K562 (cell line): ENCODE results near the gene AP1S3. TPM values are rescaled to one million over a fixed set of nuclear protein-coding genes. Genes with fewer than 3 reads are reported as not detected.

Experiments
- ATAC-seq: fragments of 200-7000 bp; cut with Tn5 transposase; 3 replicates; pipeline ENCODE4 v1.9.1; 2020; ENCODE audit warnings: moderate library complexity
- BruUV-seq: library from RNA; stranded (reverse); fragments of 400-500 nt; replicated peaks from 2 replicates; lab custom pipeline; 2021; lab: Mats Ljungman, UMichigan
- CTCF ChIA-PET: fragments of 300-600 bp; formaldehyde crosslinking; extraction: SDS; loops from one replicate; lab custom pipeline; 2021; ENCODE audit warnings: low intra/inter-chr PET ratio; lab: Yijun Ruan, JAX
- POLR2A ChIA-PET: fragments of 300-600, 350-650 bp; sonication (Branson Sonifier 250); formaldehyde crosslinking; extraction: SDS; loops from one replicate; lab custom pipeline; 2021; ENCODE audit warnings: antibody characterized with exemption, inconsistent platforms; lab: Yijun Ruan, JAX
- DNase-seq, 4 experiments: peaks; one replicate each; pipeline versions ENCODE4 v3.0.0 to v3.0.0-alpha.2; 2011 to 2018; ENCODE audit warnings: low spot score in 3 of 4, mixed read lengths in 3 of 4; ENCODE audit errors: extremely low read depth in 1 of 4
- FAIRE-seq: peaks from 2 replicates; lab custom pipeline; 2011; peaks lifted over from hg19 to GRCh38; lab: Jason Lieb, UNC
- H2AFZ ChIP-seq: 2 replicates; pipeline ENCODE4 v1.6.0; 2011; ENCODE audit warnings: low read depth, low read length, control low read depth, inconsistent platforms
- H3K27ac ChIP-seq: fragments of 200-600 bp; 3 replicates; pipeline ENCODE4 v1.8.0; 2011; ENCODE audit warnings: low read depth, mild to moderate bottlenecking, control low read depth, inconsistent platforms, low read length, moderate library complexity, mixed read lengths; ENCODE audit errors: extremely low read depth
- H3K27me3 ChIP-seq, 2 experiments: fragments of 300-600 bp in 1 of 2; 2 replicates in 1 of 2; 3 replicates in 1 of 2; pipeline versions ENCODE4 v1.6.0 to v1.8.0; 2011; ENCODE audit warnings: inconsistent platforms in 2 of 2, low read length in 2 of 2, mild to moderate bottlenecking in 1 of 2, mixed read lengths in 1 of 2, moderate library complexity in 1 of 2; ENCODE audit not compliant: control insufficient read depth in 2 of 2, insufficient read depth in 2 of 2
- H3K36me3 ChIP-seq: fragments of 300-600 bp; 3 replicates; pipeline ENCODE4 v1.8.0; 2011; ENCODE audit warnings: mild to moderate bottlenecking, low read length, inconsistent platforms; ENCODE audit not compliant: control insufficient read depth, insufficient read depth
- H3K4me1 ChIP-seq, 2 experiments: fragments of 200-600 bp in 1 of 2; replicated peaks in 1 of 2; 2 replicates in 1 of 2; 3 replicates in 1 of 2; pipeline versions ENCODE4 v1.5.1 to v1.8.0; 2011; ENCODE audit warnings: inconsistent platforms in 2 of 2, low read length in 2 of 2, mild to moderate bottlenecking in 1 of 2, mixed read lengths in 1 of 2, moderate library complexity in 1 of 2; ENCODE audit not compliant: control insufficient read depth in 2 of 2, insufficient read depth in 2 of 2
- H3K4me2 ChIP-seq: 2 replicates; pipeline ENCODE4 v1.6.1; 2011; ENCODE audit warnings: low read length, control low read depth, inconsistent platforms, mixed read lengths; ENCODE audit not compliant: insufficient read depth
- H3K4me3 ChIP-seq: fragments of 200-600 bp; sonication (generic), shearing (Covaris generic); 2 replicates; pipeline ENCODE4 v1.5.1; 2016; ENCODE audit warnings: control low read depth, inconsistent platforms
- H3K79me2 ChIP-seq: fragments of 200-600 bp; 3 replicates; pipeline ENCODE4 v1.8.0; 2011; ENCODE audit warnings: low read length, inconsistent platforms; ENCODE audit not compliant: control insufficient read depth, insufficient read depth
- H3K9ac ChIP-seq, 2 experiments: 2 replicates each; pipeline versions ENCODE4 v1.6.0 to v1.6.1; 2011; ENCODE audit warnings: low read depth in 2 of 2, low read length in 2 of 2, control low read depth in 1 of 2, inconsistent platforms in 1 of 2, mild to moderate bottlenecking in 1 of 2, mixed read lengths in 1 of 2; ENCODE audit not compliant: insufficient read depth in 1 of 2
- H3K9me1 ChIP-seq: one replicate; pipeline ENCODE4 v1.6.0; 2011; ENCODE audit warnings: inconsistent platforms, mild to moderate bottlenecking, low read length, moderate library complexity; ENCODE audit not compliant: control insufficient read depth, insufficient read depth
- H3K9me3 ChIP-seq: replicated peaks from 2 replicates; pipeline ENCODE4 v1.5.1; 2011; ENCODE audit warnings: low read depth, low read length, inconsistent platforms; ENCODE audit not compliant: control insufficient read depth, insufficient read depth
- H4K20me1 ChIP-seq: replicated peaks from 2 replicates; pipeline ENCODE4 v1.6.1; 2011; ENCODE audit warnings: low read length, inconsistent platforms, mixed read lengths; ENCODE audit not compliant: control insufficient read depth, insufficient read depth
- CAMTA2 ChIP-seq: fragments of 250-450 bp; sonication (Bioruptor Pico); conservative IDR thresholded peaks from 2 replicates; pipeline ENCODE4 v1.5.1; 2022
- CCNT2 ChIP-seq: IDR thresholded peaks from 2 replicates; pipeline ENCODE4 v1.6.1; 2011; ENCODE audit warnings: borderline replicate concordance, low read depth, mild to moderate bottlenecking, moderate library complexity, mixed read lengths, low read length; ENCODE audit not compliant: insufficient read length; ENCODE audit errors: extremely low read depth
- CREB3 ChIP-seq: fragments of 450-650 bp; conservative IDR thresholded peaks from 2 replicates; pipeline ENCODE4 v1.6.1; 2016; ENCODE audit warnings: missing genetic modification characterization, low read depth, mild to moderate bottlenecking, missing compliant biosample characterization, moderate library complexity
- DACH1 ChIP-seq: fragments of 450-650 bp; IDR thresholded peaks from 2 replicates; pipeline ENCODE4 v1.6.1; 2018; ENCODE audit not compliant: partially characterized antibody
- GATAD2B ChIP-seq: fragments of 450-650 bp; IDR thresholded peaks from 2 replicates; pipeline ENCODE4 v1.6.1; 2017; ENCODE audit warnings: mild to moderate bottlenecking, borderline replicate concordance
- HMGN3 ChIP-seq: IDR thresholded peaks from 2 replicates; pipeline ENCODE4 v1.6.1; 2011; ENCODE audit warnings: borderline replicate concordance, low read depth, mild to moderate bottlenecking, mixed read lengths, low read length; ENCODE audit not compliant: insufficient read length; ENCODE audit errors: extremely low read depth
- HNRNPK ChIP-seq: fragments of 200-400 bp; formaldehyde crosslinking; IDR thresholded peaks from one replicate; pipeline ENCODE4 v1.6.1; 2018; ENCODE audit warnings: mild to moderate bottlenecking, low read depth, low read length; ENCODE audit not compliant: poor library complexity, severe bottlenecking
- KLF16 ChIP-seq: IDR thresholded peaks from 2 replicates; pipeline ENCODE4 v1.6.1; 2016; ENCODE audit warnings: antibody characterized with exemption
- MECOM ChIP-seq: fragments of 250-450 bp; sonication (Bioruptor Pico); IDR thresholded peaks from 2 replicates; pipeline ENCODE4 v1.8.0; 2022; ENCODE audit warnings: inconsistent platforms
- OTX1 ChIP-seq: fragments of 450-650 bp; formaldehyde crosslinking; IDR thresholded peaks from 2 replicates; pipeline ENCODE4 v1.4.0; 2022; ENCODE audit warnings: mild to moderate bottlenecking
- RFX7 ChIP-seq: fragments of 250-450 bp; sonication (Bioruptor Pico); IDR thresholded peaks from 2 replicates; pipeline ENCODE4 v1.5.1; 2021; ENCODE audit warnings: mild to moderate bottlenecking
- SAFB ChIP-seq: fragments of 200-400 bp; formaldehyde crosslinking; IDR thresholded peaks from 2 replicates; pipeline ENCODE4 v1.6.1; 2017; ENCODE audit warnings: low read depth, low read length, borderline replicate concordance
- SMAD4 ChIP-seq: fragments of 250-450 bp; sonication (Bioruptor Pico); conservative IDR thresholded peaks from 2 replicates; pipeline ENCODE4 v1.8.0; 2021; ENCODE audit warnings: inconsistent platforms, mild to moderate bottlenecking, moderate library complexity
- SMARCA4 ChIP-seq: fragments of 450-650 bp; IDR thresholded peaks from 2 replicates; pipeline ENCODE4 v1.6.1; 2016
- ZNF764 ChIP-seq: fragments of 250-450 bp; sonication (Bioruptor Pico); IDR thresholded peaks from 2 replicates; pipeline ENCODE4 v1.4.0; 2020; ENCODE audit warnings: low read depth, mild to moderate bottlenecking, moderate library complexity
- WGBS: fragments of 100-300 bp; shearing (Covaris generic); methylation state at CpG from one replicate; pipeline ENCODE4 v1.1.6; 2016; ENCODE audit warnings: low coverage, mixed read lengths; ENCODE audit not compliant: insufficient coverage; ENCODE audit errors: missing lambda C conversion rate; 5-methylcytosine and 5-hydroxymethylcytosine counted together
- in situ Hi-C: fragments of 300-500 bp; cut with MboI; formaldehyde crosslinking; loops from 4 replicates; pipeline ENCODE4 v1.15.0; 2018; ENCODE audit warnings: inconsistent platforms, mixed read lengths
- intact Hi-C: fragments of 100-400 bp; cut with micrococcal nuclease; formaldehyde crosslinking; loops from 2 replicates; pipeline ENCODE4 v1.14.2; 2022
- polyA plus RNA-seq, 8 experiments: library from polyadenylated mRNA; depleted of rRNA in 4 of 8; stranded (reverse) in 5 of 8; unstranded in 3 of 8; fragments of >200 nt; fragmentation: Nextera tagmentation in 2 of 8; fragmentation: Illumina TruSeq in 1 of 8; extraction: Ambion mirVana in 2 of 8; extraction: Trizol in 1 of 8; gene quantifications; 2 replicates each; pipeline versions ENCODE4 v1.2.1 to v1.2.3, GENCODE V29; 2011 to 2014; ENCODE audit warnings: inconsistent platforms in 1 of 8, missing spikeins in 1 of 8
- total RNA-seq, 7 experiments: library from RNA; depleted of rRNA in 6 of 7; stranded (reverse); fragments of >200 nt in 6 of 7; fragmentation: Illumina TruSeq in 2 of 7; extraction: Trizol in 2 of 7; gene quantifications; 2 replicates each; pipeline versions ENCODE4 v1.2.1 to v1.2.3, GENCODE V29; 2011 to 2021; ENCODE audit warnings: low replicate concordance in 1 of 7

AP1S3 gene
- total and polyA plus RNA-seq, 9 of the 15 experiments (the other 6 are each of a cell fraction or from before 2014, with no cell fraction given) = 0.50 to 3.8 (median 2.1) TPM

GRCh38 chr2:223860809-223861738 is 23.7 kb upstream of the AP1S3 start:
- H3K27ac ChIP-seq = no peak overlapping the region
- TF ChIP-seq OTX1 (CRISPR knock-in tag) = no peak
- TF ChIP-seq HMGN3 = no peak
- TF ChIP-seq SMAD4 (CRISPR knock-in tag) = no peak
- POLR2A ChIA-PET = interaction anchor here (0.9 kb wide), 1 partner anchor 208 kb away, joined by 3 read pairs; no protein-coding TSS in a partner anchor
- FAIRE-seq (no peak), DNase-seq (no peak), ATAC-seq (no peak)
- H4K20me1 ChIP-seq = no peaks in the 10 kb centered on the region
- no TSS peak for BruUV-seq
- no peaks in the 10 kb centered on the region for H3K4me1 ChIP-seq
- H3K9ac ChIP-seq = no peak overlapping the region
- peaks cover 0 to 5% of the 10 kb centered on the region in 2 experiments; a peak in 1 of 5 replicates for H3K27me3 ChIP-seq
- H3K36me3 ChIP-seq = no peaks in the 10 kb centered on the region
- H2AFZ ChIP-seq = no peak overlapping the region
- H3K4me2 ChIP-seq = no peak overlapping the region
- intact Hi-C loops (no loop called here), in situ Hi-C loops (no loop called here)
- H3K9me1 ChIP-seq = no peaks in the 10 kb centered on the region
- CTCF ChIA-PET = interaction anchor here (0.6 kb wide), 1 partner anchor 101 kb away, joined by 4 read pairs; no protein-coding TSS in a partner anchor
- no peak overlapping the region for H3K4me3 ChIP-seq
- WGBS = 2% methylated on average over 5 of the region's 5 CpGs
- no peaks in the 10 kb centered on the region for H3K79me2 ChIP-seq
- H3K9me3 ChIP-seq = no peaks in the 10 kb centered on the region

- DNase-seq (no peak), FAIRE-seq (no peak), ATAC-seq (no peak)
- no peak overlapping the region for H3K4me2 ChIP-seq
- H2AFZ ChIP-seq = no peak overlapping the region
- no peak overlapping the region for H3K9ac ChIP-seq
- peaks cover 0 to 5% of the 10 kb centered on the region in 2 experiments; a peak in 1 of 5 replicates for H3K27me3 ChIP-seq
- H3K36me3 ChIP-seq = no peaks in the 10 kb centered on the region
- H3K9me3 ChIP-seq = no peaks in the 10 kb centered on the region
- ChIA-PET CTCF (no interaction called here), POLR2A (interaction anchor here (1.9 kb wide), 1 partner anchor 9 kb away, joined by 6 read pairs; no protein-coding TSS in a partner anchor)
- intact Hi-C loops (no loop called here), in situ Hi-C loops (no loop called here)
- BruUV-seq = no TSS peak
- no peak overlapping the region for H3K4me3 ChIP-seq
- no peaks in the 10 kb centered on the region for H4K20me1 ChIP-seq
- no peaks in the 10 kb centered on the region for H3K79me2 ChIP-seq
- H3K27ac ChIP-seq = no peak overlapping the region
- no peaks in the 10 kb centered on the region for H3K4me1 ChIP-seq
- no peaks in the 10 kb centered on the region for H3K9me1 ChIP-seq
- WGBS = 17% methylated on average over 3 of the region's 3 CpGs
- TF ChIP-seq CAMTA2 (CRISPR knock-in tag) (no peak), SAFB (no peak), SMARCA4 (no peak), GATAD2B (no peak), MECOM (CRISPR knock-in tag) (no peak), CREB3 (tag) (no peak), HNRNPK (no peak), KLF16 (no peak), CCNT2 (no peak), DACH1 (no peak), RFX7 (no peak), ZNF764 (CRISPR knock-in tag) (no peak)
These were observed 21.7 kb upstream of the AP1S3 start for GRCh38 chr2:223859070-223859469.
